Skin of body (tissue), 2 donors: ENCODE data around the gene SEMA3D. TPM values are rescaled to one million over a fixed set of nuclear protein-coding genes. Genes with fewer than 3 reads are reported as not detected.

ENCODE experiments used
- DNase-seq: peaks from one replicate; lab custom pipeline; 2025; lab: John Stamatoyannopoulos, UW
- total RNA-seq: library from RNA; depleted of rRNA; stranded (reverse); fragments of >200 nt; gene quantifications from one replicate; pipeline ENCODE4 v1.2.3, GENCODE V29; 2014

SEMA3D gene
- 72.6 TPM for total RNA-seq

DNA sequence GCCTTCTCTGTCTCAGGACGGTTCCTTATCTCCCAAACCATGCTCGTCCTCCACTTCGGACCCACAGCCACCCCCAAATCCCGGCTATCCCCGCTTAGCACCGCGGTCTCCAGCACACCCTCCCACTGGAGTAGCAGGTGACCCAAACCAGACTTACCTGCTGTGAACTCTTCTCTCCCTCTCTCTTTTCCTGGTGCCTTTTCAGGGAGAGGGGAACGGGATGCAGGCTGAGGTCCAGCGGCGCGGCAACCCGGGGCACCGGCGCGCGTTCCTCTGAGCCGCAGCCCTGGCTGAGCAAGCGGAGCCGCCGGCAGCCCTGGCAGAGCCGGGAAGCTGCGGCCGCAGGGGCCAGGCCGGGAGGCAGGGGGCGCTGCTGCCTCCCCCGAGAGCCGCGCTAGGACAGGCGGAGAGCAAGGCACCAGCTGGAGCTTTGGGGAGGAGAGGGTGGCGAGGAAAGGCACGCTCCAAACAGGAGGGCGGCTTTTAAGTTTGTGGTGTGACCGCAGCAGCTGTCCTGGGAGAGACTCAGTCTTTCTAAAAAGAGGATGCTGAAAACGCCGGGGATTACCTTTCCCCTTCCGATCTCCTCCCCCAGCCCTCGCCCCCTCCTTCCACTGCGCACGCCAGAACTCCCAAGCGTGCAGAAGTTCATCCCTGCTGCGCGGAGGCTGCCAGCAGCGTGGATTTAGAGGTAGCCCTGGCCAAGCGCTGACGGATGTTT is at the start of gene SEMA3D:
Gene SEMA3D (minus strand): TSS at position 536 of the 721 bp plus-strand sequence. CDS start 65,165 bp downstream, outside the sequence.
- DNase-seq, result peak; percentile 81

DNA sequence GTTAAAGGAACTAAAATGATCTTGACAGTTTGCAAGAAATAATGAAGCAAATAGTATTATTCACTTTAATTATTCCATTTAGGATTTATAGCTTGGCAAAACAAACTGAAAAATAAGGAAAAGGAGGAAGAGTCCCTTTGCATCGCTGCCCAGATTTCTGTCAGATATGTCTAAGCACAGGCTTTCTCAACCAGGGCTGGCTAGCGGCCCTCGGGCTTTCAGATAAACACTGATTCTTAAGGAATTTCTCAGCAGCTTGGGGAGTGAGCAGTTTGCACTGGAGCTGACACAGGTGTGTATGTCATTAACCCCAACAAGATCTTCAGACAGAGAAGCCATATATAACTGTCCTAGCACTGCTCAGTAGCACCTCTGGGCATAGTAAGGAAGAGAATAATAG is 47.9 kb upstream of the SEMA3D start:
- DNase-seq, result no peak

DNA sequence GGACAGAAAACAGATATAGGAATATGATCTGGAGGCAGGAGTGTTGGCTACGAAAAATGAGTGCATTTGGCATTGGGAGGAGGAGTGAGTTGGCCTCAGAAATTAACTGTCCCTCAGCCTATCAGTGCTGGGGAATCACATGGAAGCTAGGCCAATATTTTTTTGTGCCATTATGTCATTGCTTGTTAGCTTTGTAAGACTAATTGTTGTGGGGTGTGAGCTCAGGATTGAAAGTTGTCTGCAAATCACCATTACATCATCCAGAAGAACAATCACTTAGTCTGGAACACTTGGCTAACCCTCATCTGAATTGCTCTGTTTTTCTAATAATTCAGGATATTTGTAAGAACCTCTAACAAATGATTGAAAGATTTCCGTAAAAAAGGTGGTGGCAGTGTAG is 45.2 kb upstream of the SEMA3D start:
- DNase-seq, result no peak

DNA sequence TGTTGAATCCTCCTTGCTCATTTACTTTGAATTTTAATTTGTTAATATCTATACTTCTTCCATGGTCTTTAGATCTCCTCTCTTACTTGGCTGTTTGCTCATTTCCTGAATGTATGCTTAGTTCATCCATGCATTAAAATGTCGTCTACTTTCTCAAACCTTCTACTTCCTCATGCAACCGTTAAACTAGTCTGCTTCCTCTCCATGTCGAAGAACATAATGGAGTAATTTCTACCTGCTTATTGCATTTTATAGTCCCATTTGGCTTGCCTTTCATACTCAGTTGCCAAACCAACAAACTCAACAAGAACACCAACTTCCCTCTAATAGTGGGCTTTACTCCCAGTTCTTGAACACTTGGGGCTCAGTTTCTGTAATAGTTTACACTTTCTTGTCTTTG is 43.8 kb upstream of the SEMA3D start:
- DNase-seq, result no peak

DNA sequence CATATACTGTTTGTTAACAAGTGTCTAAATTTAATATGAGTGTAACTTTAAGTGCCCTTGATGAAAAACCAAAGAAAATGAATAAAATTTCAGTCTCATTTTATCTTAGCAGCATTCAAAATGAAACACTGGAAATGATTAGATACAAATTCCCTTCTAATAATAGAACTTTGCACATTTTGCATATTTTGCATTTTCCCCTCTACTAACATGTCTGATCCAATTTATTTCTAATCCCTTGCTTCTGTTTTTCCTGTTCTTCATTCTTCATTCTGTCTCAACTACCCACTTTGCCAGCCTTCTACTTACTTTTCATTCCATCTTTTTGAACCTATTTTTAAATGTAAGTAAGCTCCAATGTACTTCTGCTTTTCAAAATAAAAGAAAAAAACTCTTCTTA is 42.7 kb upstream of the SEMA3D start:
- DNase-seq, result no peak

DNA sequence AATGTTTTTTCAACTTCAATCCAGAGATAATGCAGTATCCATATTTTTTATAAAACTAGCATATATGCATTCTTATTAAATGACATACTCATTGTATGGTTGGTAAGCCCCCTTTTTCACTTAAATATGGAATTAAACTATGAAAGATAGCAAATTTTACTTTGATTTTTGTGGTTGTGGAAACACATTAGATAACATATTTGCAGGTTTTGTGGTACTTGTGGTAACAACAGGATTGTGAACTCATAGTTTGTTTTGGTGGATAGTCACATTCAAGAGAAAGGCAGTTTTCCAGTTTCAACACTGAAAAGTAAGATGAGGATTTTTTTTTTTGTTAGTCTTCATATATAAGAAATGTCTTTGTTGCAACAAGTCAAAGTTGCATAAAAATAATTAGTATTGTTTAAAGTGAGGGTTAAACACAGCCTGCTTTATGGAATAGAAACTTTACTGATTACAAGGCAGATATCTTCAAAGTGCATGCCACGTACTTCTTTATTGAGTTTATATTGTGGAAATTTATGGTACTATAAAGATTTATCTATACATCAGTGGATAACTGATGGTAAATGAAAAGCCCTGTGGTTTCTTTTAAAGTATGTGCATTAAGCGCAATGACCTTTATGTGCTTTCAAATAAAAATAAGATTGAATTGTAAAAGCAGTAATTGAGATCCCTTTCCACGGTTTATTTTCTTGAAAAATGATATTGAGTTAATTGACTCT is 39.7 kb upstream of the SEMA3D start:
- DNase-seq, result no peak

DNA sequence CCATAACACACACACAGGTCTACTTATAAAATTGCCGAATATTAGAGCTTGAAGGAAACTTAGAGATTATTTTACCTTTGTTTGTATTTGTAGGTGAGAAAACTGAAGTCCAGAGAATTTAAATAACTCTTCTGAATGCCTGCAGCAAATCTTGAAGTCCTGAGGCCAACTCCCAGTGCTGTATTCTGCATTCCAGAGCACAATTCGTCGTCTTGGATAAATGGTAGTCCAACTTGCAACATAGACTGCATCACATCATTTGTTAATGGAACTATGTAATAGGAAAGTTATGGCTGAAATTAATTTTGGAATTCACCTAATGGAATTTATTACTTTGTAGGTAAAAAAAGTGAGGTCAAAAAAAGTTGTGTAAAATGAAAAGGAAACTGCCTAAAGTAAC is 37.3 kb upstream of the SEMA3D start:
- no peak for DNase-seq

DNA sequence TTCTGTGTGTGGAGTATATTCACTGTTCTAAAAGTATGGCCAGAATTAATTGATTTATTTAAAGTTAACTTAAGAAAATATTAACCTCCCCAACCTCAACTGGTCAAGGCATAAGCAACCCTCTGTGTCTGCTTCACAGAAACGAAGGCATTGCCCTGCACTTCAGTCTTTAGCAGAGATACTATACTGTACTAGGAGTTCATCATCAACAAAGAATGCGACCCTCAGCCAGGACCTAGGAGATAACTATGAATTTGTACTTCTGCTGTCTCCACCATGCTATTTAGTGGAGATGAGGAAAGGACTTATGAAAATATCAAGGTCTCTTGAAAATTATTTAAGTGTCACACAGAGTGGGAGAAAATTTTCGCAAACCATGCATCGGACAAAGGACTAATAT is 35.7 kb upstream of the SEMA3D start:
- no peak for DNase-seq

DNA sequence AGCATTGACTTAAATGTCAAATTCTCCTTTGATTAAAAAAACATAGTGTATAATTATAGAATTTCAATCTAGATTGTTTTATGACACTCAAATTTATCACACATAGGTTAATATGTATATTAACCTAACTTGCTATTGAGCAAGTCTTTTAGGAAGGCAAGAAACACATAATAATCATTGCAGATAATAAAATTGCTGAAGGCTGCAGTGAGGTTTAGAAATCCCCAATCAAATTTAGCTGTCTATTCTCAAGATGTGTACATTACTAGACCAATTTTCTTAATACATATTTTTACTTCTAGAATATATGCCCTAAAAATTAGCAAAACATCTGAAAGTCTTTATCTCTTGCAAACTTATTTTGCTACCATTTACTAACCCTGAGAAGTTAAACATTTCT is 34.9 kb upstream of the SEMA3D start:
- no peak for DNase-seq

DNA sequence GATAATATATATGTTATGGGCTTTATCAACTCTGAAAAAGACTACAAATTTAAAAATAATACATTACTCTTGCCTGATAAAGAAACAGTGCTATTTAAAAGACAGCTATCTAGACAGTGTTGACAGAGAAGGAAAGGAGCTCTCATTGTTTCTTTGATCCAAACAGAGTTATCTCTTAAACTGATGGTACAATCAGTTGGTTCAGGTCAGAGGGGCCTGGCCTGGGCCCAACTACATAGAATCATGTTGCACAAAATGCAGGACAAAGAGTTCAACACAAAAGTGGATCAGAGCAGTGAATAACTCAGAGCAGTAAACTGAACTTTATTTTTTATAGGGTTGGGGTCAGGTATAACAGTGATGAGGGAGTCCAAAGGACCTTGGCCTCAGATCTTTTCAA is 33.8 kb upstream of the SEMA3D start:
- DNase-seq, result no peak

DNA sequence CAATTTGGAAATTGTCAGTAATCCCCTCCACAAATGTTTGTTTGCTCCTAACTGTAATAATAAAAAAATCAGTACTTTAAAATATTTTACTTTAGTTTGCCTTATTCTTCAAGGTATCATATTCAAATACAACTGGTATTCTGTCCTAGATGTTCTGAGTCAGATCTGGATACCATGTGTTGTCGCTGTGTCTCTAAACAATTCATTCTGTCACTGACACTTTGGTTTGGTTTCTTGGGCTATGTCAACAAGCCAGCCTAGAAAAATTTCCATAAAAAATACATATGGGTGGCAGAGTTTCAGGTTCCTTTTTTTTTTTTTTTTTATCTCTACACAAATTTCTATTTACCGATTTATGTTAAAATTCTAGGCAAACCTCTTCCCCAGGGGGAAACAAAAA is 33.2 kb upstream of the SEMA3D start:
- peak; percentile 49 for DNase-seq

DNA sequence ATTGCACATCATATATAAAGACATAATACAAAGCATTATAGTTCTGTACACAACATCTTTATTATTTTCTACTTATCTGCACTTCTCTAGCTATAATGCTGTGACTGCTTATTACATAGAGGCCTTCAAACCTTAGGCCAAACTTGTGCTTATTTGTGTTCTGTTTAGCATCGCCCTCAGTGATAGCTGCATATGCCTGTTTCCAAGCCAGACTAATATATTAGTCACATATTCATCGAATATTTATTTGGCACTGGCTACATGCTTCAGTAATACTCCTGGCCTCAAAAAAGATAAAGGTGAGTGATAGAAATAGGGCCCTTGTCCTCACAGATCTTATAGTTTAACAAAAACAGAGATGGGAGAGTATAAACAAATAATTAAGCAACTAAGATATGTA is 30.2 kb upstream of the SEMA3D start:
- DNase-seq, result no peak

DNA sequence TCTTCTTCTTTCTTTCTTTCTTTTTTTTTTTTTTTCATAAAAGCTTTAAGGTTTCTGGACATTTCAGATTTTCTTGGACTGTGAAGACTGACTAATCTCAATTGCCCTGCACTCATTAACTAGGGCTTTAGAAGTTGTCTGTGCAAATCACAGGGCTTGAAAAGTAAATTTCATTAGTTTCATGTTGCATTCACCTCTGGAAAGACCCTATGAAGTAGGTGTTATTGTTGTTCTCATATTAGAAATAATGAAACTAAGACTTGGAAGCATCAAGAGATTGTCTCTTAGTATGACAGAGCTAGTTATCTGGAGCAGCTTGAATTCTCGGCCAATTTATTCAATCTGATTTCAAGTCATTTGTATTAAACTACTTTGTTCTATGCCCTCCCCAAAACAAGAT is 28.2 kb upstream of the SEMA3D start:
- no peak for DNase-seq

DNA sequence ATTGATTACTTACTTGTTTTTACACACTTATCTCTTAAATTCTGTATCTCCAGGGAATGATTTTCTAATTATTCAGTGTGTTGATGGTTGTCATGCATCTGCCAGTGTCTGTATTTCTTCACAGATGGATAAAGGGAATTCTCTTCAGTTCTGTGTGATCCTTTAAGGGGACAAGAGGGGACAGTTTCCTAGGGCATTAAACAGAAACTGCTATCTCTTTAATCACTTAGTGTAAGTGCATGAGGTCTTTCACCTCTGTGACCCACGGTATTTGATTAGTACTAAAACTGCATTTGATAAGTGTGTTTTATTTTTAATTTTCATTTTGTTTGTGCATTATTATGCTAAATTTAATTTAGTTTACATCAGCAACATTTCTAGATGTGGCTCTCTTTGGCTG is 26.6 kb upstream of the SEMA3D start:
- no peak for DNase-seq

DNA sequence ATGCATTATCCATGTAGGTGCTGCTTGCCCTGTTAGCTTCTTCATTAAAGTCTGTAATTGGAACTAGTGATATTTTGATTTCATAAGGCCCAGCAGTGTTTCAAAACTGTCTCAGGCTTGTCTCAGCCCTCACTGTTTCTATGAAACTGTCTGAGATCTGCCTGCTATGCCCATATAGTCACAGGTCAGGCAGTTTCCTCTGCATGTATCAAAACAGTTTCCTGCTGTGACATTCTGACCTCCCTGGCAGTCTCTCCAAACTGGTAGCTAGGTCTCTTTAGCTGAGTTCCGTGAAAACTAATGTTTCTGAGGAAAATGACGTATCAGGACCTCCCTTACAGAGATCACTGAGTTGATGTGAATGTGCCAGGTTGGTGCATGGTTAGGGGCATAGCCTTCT is 18.9 kb upstream of the SEMA3D start:
- DNase-seq, result no peak

DNA sequence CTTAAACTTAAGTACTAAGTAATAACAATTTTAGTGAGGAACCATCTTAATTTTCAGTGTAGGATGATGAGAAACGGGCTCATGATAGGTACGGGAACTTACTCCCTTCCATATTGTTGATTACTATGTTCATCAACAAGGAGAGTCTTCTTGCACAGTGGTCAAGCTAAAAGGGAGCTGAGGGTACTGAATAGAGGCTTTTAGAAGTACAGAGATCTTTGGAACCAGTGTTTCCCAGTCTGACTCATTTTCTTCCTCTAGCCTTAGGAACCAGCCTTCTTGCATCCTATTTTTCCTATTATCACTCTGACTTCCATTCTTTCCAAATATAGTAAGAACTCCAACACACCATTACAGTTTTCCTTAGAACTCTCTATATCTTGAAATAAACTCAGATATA is 17.6 kb upstream of the SEMA3D start:
- no peak for DNase-seq

DNA sequence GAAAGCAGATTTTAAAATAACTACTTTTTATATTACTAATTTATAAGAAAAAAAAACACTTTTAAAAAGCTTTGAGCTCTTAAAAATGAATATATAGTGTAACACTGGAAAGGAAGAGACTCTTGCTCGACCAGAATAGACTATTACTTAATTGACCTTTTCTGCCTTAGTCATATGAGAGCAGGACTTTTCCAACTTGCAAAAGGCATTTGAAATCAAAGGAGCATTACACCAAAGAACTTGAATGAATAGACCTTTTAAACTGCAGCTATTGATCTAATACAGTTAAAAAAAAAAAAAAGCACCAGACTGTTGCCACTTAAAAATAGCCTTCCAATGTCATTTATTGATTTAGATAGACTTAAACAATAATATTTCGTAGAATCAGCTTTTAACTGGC is 17.2 kb upstream of the SEMA3D start:
- no peak for DNase-seq

DNA sequence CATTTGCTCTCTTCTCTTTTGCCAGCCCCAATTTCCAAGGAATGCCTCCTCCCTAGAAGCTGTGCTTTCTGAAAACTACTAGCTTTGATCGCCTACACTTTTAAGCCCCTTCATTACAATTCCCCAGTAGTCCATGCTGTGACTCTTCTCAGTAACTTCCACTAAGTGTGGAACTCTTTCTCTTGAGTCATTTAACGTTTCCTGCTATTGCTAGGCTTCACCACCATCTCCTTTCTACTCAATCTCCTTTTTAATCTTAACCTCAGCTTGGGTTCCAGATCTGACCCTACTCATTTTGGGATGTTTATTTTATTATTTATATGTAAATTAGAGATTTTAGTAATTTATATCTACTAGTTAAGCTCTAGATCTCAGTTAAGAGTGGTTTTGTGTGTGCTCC is 14.4 kb upstream of the SEMA3D start:
- DNase-seq, result no peak

DNA sequence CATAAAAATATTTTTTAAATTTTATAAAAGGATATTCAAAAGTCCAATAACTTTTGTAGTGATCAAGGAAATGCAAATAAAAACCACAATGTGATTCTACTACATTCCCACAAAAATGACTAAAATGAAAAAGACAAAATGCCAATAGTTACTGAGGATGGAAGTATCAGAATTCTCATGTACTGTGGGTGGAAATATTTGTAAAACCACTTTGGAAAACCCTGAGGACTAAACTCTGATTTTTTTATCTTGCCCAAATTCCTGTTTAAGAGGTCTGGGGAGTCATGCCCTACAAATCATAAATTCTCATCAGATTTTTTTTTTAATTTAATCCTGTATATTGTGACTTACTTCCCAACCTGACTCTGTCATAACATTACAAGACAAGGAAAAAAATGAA is 9.8 kb upstream of the SEMA3D start:
- DNase-seq, result no peak

DNA sequence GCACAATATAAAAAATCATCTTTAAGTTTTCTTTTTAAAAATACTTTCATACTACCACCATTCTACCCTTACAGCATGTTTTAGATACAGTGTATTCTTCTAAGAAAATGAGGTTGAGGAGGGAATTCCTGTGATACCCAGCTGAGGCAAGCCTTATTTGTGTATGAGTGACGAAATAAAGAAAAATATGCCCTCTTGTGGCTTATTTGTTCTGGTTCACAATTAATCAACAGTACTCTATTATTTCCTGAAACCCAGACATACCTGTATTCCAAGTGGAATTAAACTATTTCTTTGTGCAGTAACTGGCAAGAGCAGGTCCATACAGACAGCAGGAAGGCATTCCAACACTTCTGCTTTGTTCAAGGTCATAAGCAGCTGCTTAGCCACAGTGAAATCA is 4.5 kb upstream of the SEMA3D start:
- DNase-seq, result no peak

DNA sequence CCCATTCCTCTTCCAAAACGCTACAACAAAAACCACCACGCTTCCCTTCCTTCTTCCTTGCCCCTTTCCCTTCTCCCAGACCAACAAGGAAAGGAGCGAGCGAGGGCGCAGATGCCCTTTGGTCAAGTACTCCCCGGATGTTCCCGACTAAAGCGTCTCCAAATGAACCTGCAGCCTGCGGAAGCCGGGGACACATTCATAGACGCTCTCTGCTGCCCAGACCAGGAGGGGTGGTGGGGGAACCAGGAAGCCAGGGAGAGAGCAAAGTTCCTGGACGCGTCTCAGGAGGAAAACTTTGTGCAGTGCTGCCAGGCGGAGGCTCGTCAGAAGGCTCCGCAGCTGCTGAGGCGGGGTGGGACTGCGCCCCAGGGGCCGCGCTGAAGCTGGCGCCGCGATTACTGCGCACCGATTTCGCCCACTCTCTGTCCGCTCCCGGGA is 754 bp downstream of the SEMA3D start:
- peak; percentile 52 for DNase-seq

DNA sequence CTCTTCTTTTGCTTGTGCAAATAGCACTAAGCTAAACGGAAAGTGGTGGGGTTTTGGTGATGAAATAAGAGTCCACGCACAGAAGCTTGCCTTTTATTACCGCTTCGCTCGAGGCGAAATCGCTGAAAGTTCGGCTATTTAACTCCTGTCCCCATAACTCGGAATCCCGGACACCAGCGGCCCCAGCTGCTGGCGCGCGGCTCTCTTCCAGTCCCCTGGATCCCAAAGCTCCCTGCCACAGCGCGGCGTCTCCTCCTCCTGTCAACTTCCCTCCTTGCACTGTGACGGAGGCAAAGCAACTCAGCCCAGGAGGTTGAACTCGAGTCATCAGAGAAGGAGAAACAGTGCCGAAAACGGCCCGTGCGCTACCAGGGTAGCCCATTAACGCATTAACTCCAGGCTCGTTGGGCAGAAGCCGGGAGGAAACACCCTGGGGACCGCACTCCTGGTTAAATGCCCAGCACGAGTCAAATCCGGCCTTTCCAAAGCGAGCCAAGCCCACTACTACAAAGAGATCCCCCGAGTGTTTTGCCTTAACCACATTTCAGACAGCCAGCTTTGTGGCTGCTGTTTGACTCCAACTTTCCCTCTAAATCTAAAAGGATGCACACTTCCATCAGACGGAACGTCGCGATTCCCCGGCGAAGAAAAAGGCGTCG is 1.3 kb downstream of the SEMA3D start:
- peak; percentile 89 for DNase-seq
